Stimulated activated CD4-positive, alpha-beta T cell treated with anti-CD3 and anti-CD28 coated beads, Interleukin-1b, Interleukin-23, amount 100 ng/mL, for 48 hours (primary cell): ENCODE measurements around the gene SCN9A.
"Not testable (repeated sequence)": the region's sequence is repeated elsewhere in the genome, so short reads cannot be mapped to it uniquely, and the experiment has no call there.

Source experiments
- DNase-seq: peaks from one replicate; pipeline ENCODE4 v3.0.0-alpha.2; 2020

SCN9A gene

GRCh38 chr2:166332106-166332505, 43.6 kb downstream of the SCN9A start:
- no peak for DNase-seq

GRCh38 chr2:166331468-166331867, 44.3 kb downstream of the SCN9A start:
- no peak for DNase-seq

- no peak for DNase-seq
Measured at GRCh38 chr2:166329465-166329864, 46.3 kb downstream of the SCN9A start.

GRCh38 chr2:166328147-166328546, 47.6 kb downstream of the SCN9A start:
- no peak for DNase-seq

GRCh38 chr2:166321076-166321475, 54.7 kb downstream of the SCN9A start:
- no peak for DNase-seq

GRCh38 chr2:166314022-166314759, 61.6 kb downstream of the SCN9A start:
- no peak for DNase-seq

- not testable (repeated sequence) for DNase-seq
Measured at GRCh38 chr2:166312863-166313262, 62.9 kb downstream of the SCN9A start.

- DNase-seq, result no peak
Measured at GRCh38 chr2:166307326-166307725, 68.4 kb downstream of the SCN9A start.

GRCh38 chr2:166304656-166305055, 71.1 kb downstream of the SCN9A start:
- no peak for DNase-seq

- no peak for DNase-seq
Measured at GRCh38 chr2:166302036-166302435, 73.7 kb downstream of the SCN9A start.

GRCh38 chr2:166297951-166298350, 77.8 kb downstream of the SCN9A start:
- no peak for DNase-seq

GRCh38 chr2:166293984-166294383, 81.8 kb downstream of the SCN9A start:
- no peak for DNase-seq

GRCh38 chr2:166285215-166285614, 90.5 kb downstream of the SCN9A start:
- no peak for DNase-seq

GRCh38 chr2:166284359-166284758, 91.4 kb downstream of the SCN9A start:
- no peak for DNase-seq

GRCh38 chr2:166282154-166282553, 93.6 kb downstream of the SCN9A start:
- no peak for DNase-seq

GRCh38 chr2:166278856-166279255, 96.9 kb downstream of the SCN9A start:
- DNase-seq, result no peak

- no peak for DNase-seq
Measured at GRCh38 chr2:166270376-166270775, 105.4 kb downstream of the SCN9A start.

GRCh38 chr2:166269322-166269721, 106.4 kb downstream of the SCN9A start:
- DNase-seq, result no peak

- no peak for DNase-seq
Measured at GRCh38 chr2:166257859-166258258, 117.9 kb downstream of the SCN9A start.

GRCh38 chr2:166256896-166257295, 118.8 kb downstream of the SCN9A start:
- no peak for DNase-seq

GRCh38 chr2:166249318-166249717, 126.4 kb downstream of the SCN9A start:
- no peak for DNase-seq

GRCh38 chr2:166246901-166247300, 128.8 kb downstream of the SCN9A start:
- no peak for DNase-seq

- DNase-seq, result no peak
Measured at GRCh38 chr2:166242309-166242708, 133.4 kb downstream of the SCN9A start.

GRCh38 chr2:166240387-166241313, 135.1 kb downstream of the SCN9A start:
- DNase-seq, result no peak
